Right lobe of liver (tissue), 4 donors: ENCODE results near the gene GNG12.

Experiments
- POLR2A ChIP-seq: fragments of 450-650 bp; IDR thresholded peaks from one replicate; pipeline ENCODE4 v1.6.1; 2017; ENCODE audit warnings: antibody characterized with exemption, mild to moderate bottlenecking
- TF ChIP-seq, protein P1 (sequence below), 4 donors: fragments of 200-600 bp in 3 of 4; fragments of 450-650 bp in 1 of 4; IDR thresholded peaks; one replicate each; pipeline versions ENCODE4 v1.5.1 to v1.8.0; 2016 to 2022; ENCODE audit warnings: antibody characterized with exemption in 4 of 4, mild to moderate bottlenecking in 2 of 4
- donor health status: DM: no; HTN: no; CAD: no.
- donor health status: DM: no; HTN: no; CAD: no.
- donor health status: DM: no; HTN: yes; CAD: no.

DNA sequence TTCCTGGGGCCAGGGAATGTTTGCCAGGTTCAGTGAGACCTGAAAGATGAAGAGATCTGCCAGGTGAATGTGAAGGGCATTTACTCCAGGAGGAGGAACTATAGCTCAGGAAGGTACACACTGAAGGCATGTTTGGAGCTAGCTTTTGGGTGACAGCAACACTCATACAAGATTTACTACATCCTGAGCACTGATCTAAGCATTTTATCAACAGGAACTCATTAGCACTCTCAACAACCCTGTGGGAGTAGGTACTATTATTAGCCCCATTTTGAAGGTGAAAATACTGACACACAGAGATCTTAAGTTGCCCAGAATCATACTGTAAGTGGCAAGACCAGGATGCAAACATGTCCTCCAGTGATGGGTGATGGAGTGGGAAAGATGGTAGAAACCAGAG, 141.6 kb downstream of the GNG12 start:
- TF ChIP-seq, protein P1, sequence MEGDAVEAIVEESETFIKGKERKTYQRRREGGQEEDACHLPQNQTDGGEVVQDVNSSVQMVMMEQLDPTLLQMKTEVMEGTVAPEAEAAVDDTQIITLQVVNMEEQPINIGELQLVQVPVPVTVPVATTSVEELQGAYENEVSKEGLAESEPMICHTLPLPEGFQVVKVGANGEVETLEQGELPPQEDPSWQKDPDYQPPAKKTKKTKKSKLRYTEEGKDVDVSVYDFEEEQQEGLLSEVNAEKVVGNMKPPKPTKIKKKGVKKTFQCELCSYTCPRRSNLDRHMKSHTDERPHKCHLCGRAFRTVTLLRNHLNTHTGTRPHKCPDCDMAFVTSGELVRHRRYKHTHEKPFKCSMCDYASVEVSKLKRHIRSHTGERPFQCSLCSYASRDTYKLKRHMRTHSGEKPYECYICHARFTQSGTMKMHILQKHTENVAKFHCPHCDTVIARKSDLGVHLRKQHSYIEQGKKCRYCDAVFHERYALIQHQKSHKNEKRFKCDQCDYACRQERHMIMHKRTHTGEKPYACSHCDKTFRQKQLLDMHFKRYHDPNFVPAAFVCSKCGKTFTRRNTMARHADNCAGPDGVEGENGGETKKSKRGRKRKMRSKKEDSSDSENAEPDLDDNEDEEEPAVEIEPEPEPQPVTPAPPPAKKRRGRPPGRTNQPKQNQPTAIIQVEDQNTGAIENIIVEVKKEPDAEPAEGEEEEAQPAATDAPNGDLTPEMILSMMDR (IDR thresholded peaks at IDR 0.05): no peak
- no peak for TF ChIP-seq POLR2A
